IMR-90 (cell line): Measurements from ENCODE around the gene ASB3. TPM values are rescaled to one million over a fixed set of nuclear protein-coding genes. Genes with fewer than 3 reads are reported as not detected.

Source experiments
- ATAC-seq: fragments of 200-7000 bp; cut with Tn5 transposase; 2 replicates; pipeline ENCODE4 v1.9.1; 2020; ENCODE audit warnings: low read depth, mild to moderate bottlenecking, moderate library complexity
- BruUV-seq: library from RNA; stranded (reverse); fragments of 400-500 nt; replicated peaks from 2 replicates; lab custom pipeline; 2021; lab: Mats Ljungman, UMichigan
- CTCF ChIA-PET: fragments of 300-600 bp; formaldehyde crosslinking; extraction: SDS; loops from one replicate; lab custom pipeline; 2021; ENCODE audit warnings: antibody characterized with exemption; lab: Yijun Ruan, JAX
- POLR2A ChIA-PET: fragments of 300-600 bp; sonication (Branson Sonifier 250); formaldehyde crosslinking; loops from one replicate; lab custom pipeline; 2022; ENCODE audit warnings: antibody characterized with exemption; ENCODE audit not compliant: unreplicated experiment; lab: Charles Lee
- DNase-seq: peaks from one replicate; pipeline ENCODE4 v3.0.0; 2013
- H2AFZ ChIP-seq: replicated peaks from 2 replicates; pipeline ENCODE3; 2013; ENCODE audit warnings: low read length, mild to moderate bottlenecking; ENCODE audit not compliant: poor library complexity
- H2AK5ac ChIP-seq: 2 replicates; pipeline ENCODE4 v1.6.1; 2013; ENCODE audit warnings: low read depth, low read length, inconsistent platforms
- H2AK9ac ChIP-seq: replicated peaks from 2 replicates; pipeline ENCODE3; 2013; ENCODE audit warnings: mild to moderate bottlenecking, low read depth, low read length, moderate library complexity; ENCODE audit not compliant: poor library complexity
- H2BK120ac ChIP-seq: 2 replicates; pipeline ENCODE4 v1.6.1; 2013; ENCODE audit warnings: low read depth, low read length, inconsistent platforms
- H2BK15ac ChIP-seq: 3 replicates; pipeline ENCODE4 v1.6.1; 2013; ENCODE audit warnings: low read depth, low read length, inconsistent platforms
- H2BK20ac ChIP-seq: 2 replicates; pipeline ENCODE4 v1.6.1; 2013; ENCODE audit warnings: low read depth, mild to moderate bottlenecking, inconsistent platforms, low read length, moderate library complexity
- H2BK5ac ChIP-seq: 2 replicates; pipeline ENCODE4 v1.6.1; 2013; ENCODE audit warnings: mild to moderate bottlenecking, low read depth, low read length, inconsistent platforms; ENCODE audit not compliant: poor library complexity, severe bottlenecking
- H3K14ac ChIP-seq: replicated peaks from 2 replicates; pipeline ENCODE4 v1.6.1; 2013; ENCODE audit warnings: low read depth, low read length, inconsistent platforms
- H3K18ac ChIP-seq: 2 replicates; pipeline ENCODE4 v1.6.1; 2013; ENCODE audit warnings: low read depth, low read length, control low read depth
- H3K23ac ChIP-seq: 2 replicates; pipeline ENCODE4 v1.6.1; 2013; ENCODE audit warnings: low read depth, low read length, inconsistent platforms
- H3K27ac ChIP-seq: 2 replicates; pipeline ENCODE4 v1.5.1; 2013; ENCODE audit warnings: mild to moderate bottlenecking, control low read depth, low read length; ENCODE audit not compliant: insufficient read depth
- H3K27me3 ChIP-seq: 2 replicates; pipeline ENCODE4 v1.6.1; 2013; ENCODE audit warnings: low read length; ENCODE audit not compliant: control insufficient read depth, insufficient read depth
- H3K36me3 ChIP-seq: 2 replicates; pipeline ENCODE4 v1.6.1; 2013; ENCODE audit warnings: low read length, mixed read lengths; ENCODE audit not compliant: control insufficient read depth, insufficient read depth
- H3K4ac ChIP-seq: 2 replicates; pipeline ENCODE4 v1.6.1; 2013; ENCODE audit warnings: low read depth, low read length, inconsistent platforms
- H3K4me1 ChIP-seq: 2 replicates; pipeline ENCODE4 v1.6.1; 2013; ENCODE audit warnings: low read length, mixed read lengths; ENCODE audit not compliant: control insufficient read depth, insufficient read depth
- H3K4me2 ChIP-seq: 2 replicates; pipeline ENCODE4 v1.6.1; 2013; ENCODE audit warnings: low read depth, mild to moderate bottlenecking, control low read depth, low read length, moderate library complexity
- H3K4me3 ChIP-seq: 2 replicates; pipeline ENCODE4 v1.5.1; 2013; ENCODE audit warnings: low read depth, mild to moderate bottlenecking, control low read depth, low read length, moderate library complexity; ENCODE audit not compliant: insufficient read depth
- H3K56ac ChIP-seq: 2 replicates; pipeline ENCODE4 v1.6.1; 2013; ENCODE audit warnings: low read length, inconsistent platforms; ENCODE audit not compliant: insufficient read depth; ENCODE audit errors: extremely low read depth
- H3K79me1 ChIP-seq, 2 experiments: 2 replicates each; pipeline ENCODE4 v1.6.1; 2013; ENCODE audit warnings: low read length in 2 of 2, inconsistent platforms in 1 of 2, low read depth in 1 of 2
- H3K9ac ChIP-seq: 2 replicates; pipeline ENCODE4 v1.6.1; 2013; ENCODE audit warnings: low read depth, low read length, control low read depth
- H3K9me1 ChIP-seq: 2 replicates; pipeline ENCODE4 v1.6.1; 2013; ENCODE audit warnings: low read length, inconsistent platforms; ENCODE audit not compliant: insufficient read depth
- H3K9me3 ChIP-seq: 2 replicates; pipeline ENCODE4 v1.6.1; 2013; ENCODE audit warnings: low read length; ENCODE audit not compliant: control insufficient read depth, insufficient read depth
- H4K20me1 ChIP-seq: 2 replicates; pipeline ENCODE4 v1.6.1; 2013; ENCODE audit warnings: low read length, inconsistent platforms; ENCODE audit not compliant: insufficient read depth
- H4K5ac ChIP-seq: 2 replicates; pipeline ENCODE4 v1.6.1; 2013; ENCODE audit warnings: mild to moderate bottlenecking, low read depth, low read length, control low read depth
- H4K8ac ChIP-seq, 2 experiments: 2 replicates each; pipeline ENCODE4 v1.6.1; 2013; ENCODE audit warnings: low read depth in 2 of 2, low read length in 2 of 2, control low read depth in 1 of 2, inconsistent platforms in 1 of 2
- H4K91ac ChIP-seq: 2 replicates; pipeline ENCODE4 v1.6.1; 2013; ENCODE audit warnings: low read depth, low read length, inconsistent platforms; ENCODE audit not compliant: insufficient read depth
- RCOR1 ChIP-seq: IDR thresholded peaks from 2 replicates; pipeline ENCODE4 v1.6.1; 2012; ENCODE audit warnings: mild to moderate bottlenecking, low read length, improper control_type of control experiment; ENCODE audit not compliant: insufficient replicate concordance
- WGBS, 2 experiments: methylation state at CpG; one replicate each; pipeline versions ENCODE4 v1.1.5 to v1.1.7; 2013; ENCODE audit warnings: missing lambda C conversion rate in 2 of 2; ENCODE audit not compliant: insufficient read length in 1 of 2; ENCODE audit errors: extremely low coverage in 2 of 2; 5-methylcytosine and 5-hydroxymethylcytosine counted together
- dilution Hi-C: fragments of 300-500 bp; cut with HindIII; formaldehyde crosslinking; loops from one replicate; pipeline ENCODE4 v1.14.3; 2018; ENCODE audit warnings: low sequenced_read_pairs; ENCODE audit not compliant: unreplicated experiment
- in situ Hi-C: fragments of 300-500 bp; cut with MboI; formaldehyde crosslinking; loops from 3 replicates; pipeline ENCODE4 v1.14.3; 2019; ENCODE audit warnings: low sequenced_read_pairs, inconsistent platforms, mixed read lengths
- intact Hi-C: fragments of 100-400 bp; cut with micrococcal nuclease; formaldehyde crosslinking; loops from 2 replicates; pipeline ENCODE4 v1.10.0; 2022
- polyA plus RNA-seq, 3 experiments: library from polyadenylated mRNA; depleted of rRNA; stranded (reverse); fragments of >200 nt; gene quantifications; 2 replicates each; pipeline ENCODE4 v1.2.3, GENCODE V29; 2012; ENCODE audit warnings: low replicate concordance in 1 of 3
- total RNA-seq: library from RNA; depleted of rRNA; stranded (reverse); fragments of >200 nt; gene quantifications from 2 replicates; pipeline ENCODE4 v1.2.3, GENCODE V29; 2012

ASB3 gene
- total and polyA plus RNA-seq, 2 of the 4 experiments (the other 2 are of a cell fraction), result 19.2 to 36.2 TPM

GRCh38 chr2:53756644-53757043 lies 30.1 kb downstream of the ASB3 start:
- 98% methylated on average over 11 of the region's 15 CpGs; no CpG with 5 or more reads in 1 of the 2 experiments for WGBS, 2 experiments
- no peaks in the 10 kb centered on the region for H3K4me1 ChIP-seq
- no peak overlapping the region for H2BK120ac ChIP-seq
- no peak overlapping the region for H3K23ac ChIP-seq
- H3K27ac ChIP-seq, result no peak overlapping the region
- no peak overlapping the region for H4K91ac ChIP-seq
- H2AFZ ChIP-seq, result no peak overlapping the region
- no peak overlapping the region for H2AK5ac ChIP-seq
- ChIA-PET CTCF (interaction anchor here (1.1 kb wide), 1 partner anchor 11 kb away, joined by 5 read pairs; the partner anchor contains the start of gene CHAC2), POLR2A (no interaction called here)
- peaks cover 0 to 12% of the 10 kb centered on the region in 2 experiments; a peak in 2 of 4 replicates for H3K79me1 ChIP-seq
- ATAC-seq, result no peak
- H2BK5ac ChIP-seq, result no peak overlapping the region
- H4K20me1 ChIP-seq, result no peaks in the 10 kb centered on the region
- H2BK15ac ChIP-seq, result no peak overlapping the region
- no peak overlapping the region for H4K5ac ChIP-seq
- H3K36me3 ChIP-seq, result peaks cover 16% of the 10 kb centered on the region
- H3K18ac ChIP-seq, result no peak overlapping the region
- H3K4me3 ChIP-seq, result no peak overlapping the region
- H3K4me2 ChIP-seq, result no peak overlapping the region
- in situ Hi-C loops (no loop called here), dilution Hi-C loops (no loop called here), intact Hi-C loops (no loop called here)
- no peaks in the 10 kb centered on the region for H3K27me3 ChIP-seq
- no peak for TF ChIP-seq RCOR1
- H3K9me1 ChIP-seq, result peaks cover 4% of the 10 kb centered on the region; the same call in 1 of the 2 replicates
- no peak overlapping the region for H2AK9ac ChIP-seq
- no peak overlapping the region for H3K14ac ChIP-seq
- BruUV-seq, result no TSS peak
- H4K8ac ChIP-seq, result no peak overlapping the region
- H3K9me3 ChIP-seq, result no peaks in the 10 kb centered on the region; the same call in 1 of the 2 replicates
- H3K56ac ChIP-seq, result no peak overlapping the region
- DNase-seq, result no peak
- no peak overlapping the region for H2BK20ac ChIP-seq
- no peak overlapping the region for H3K4ac ChIP-seq
- no peak overlapping the region for H3K9ac ChIP-seq
